ENCODE measurements around the gene SLAMF1. TPM values are rescaled to one million over a fixed set of nuclear protein-coding genes. Genes with fewer than 3 reads are reported as not detected.

Gene SLAMF1
- total RNA-seq, 1 donor from 2014 or later = not detected

GRCh38 chr1:160674415-160674814 is 27.6 kb upstream of the SLAMF1 start:
- Mint-ChIP-seq H3K9me3 (ENCODE audit: low read depth) (no peaks in the 10 kb centered on the region), H3K27ac (no peak overlapping the region), H3K4me3 (ENCODE audit: low read depth) (no peak overlapping the region), H3K4me1 (ENCODE audit: low read depth) (no peaks in the 10 kb centered on the region), H3K27me3 (peaks cover 6% of the 10 kb centered on the region), H3K36me3 (ENCODE audit: insufficient read depth) (no peaks in the 10 kb centered on the region)
- TF ChIP-seq, protein P1, sequence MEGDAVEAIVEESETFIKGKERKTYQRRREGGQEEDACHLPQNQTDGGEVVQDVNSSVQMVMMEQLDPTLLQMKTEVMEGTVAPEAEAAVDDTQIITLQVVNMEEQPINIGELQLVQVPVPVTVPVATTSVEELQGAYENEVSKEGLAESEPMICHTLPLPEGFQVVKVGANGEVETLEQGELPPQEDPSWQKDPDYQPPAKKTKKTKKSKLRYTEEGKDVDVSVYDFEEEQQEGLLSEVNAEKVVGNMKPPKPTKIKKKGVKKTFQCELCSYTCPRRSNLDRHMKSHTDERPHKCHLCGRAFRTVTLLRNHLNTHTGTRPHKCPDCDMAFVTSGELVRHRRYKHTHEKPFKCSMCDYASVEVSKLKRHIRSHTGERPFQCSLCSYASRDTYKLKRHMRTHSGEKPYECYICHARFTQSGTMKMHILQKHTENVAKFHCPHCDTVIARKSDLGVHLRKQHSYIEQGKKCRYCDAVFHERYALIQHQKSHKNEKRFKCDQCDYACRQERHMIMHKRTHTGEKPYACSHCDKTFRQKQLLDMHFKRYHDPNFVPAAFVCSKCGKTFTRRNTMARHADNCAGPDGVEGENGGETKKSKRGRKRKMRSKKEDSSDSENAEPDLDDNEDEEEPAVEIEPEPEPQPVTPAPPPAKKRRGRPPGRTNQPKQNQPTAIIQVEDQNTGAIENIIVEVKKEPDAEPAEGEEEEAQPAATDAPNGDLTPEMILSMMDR (IDR thresholded peaks at IDR 0.05; ENCODE audit: unreplicated experiment) = no peak
- DNase-seq (ENCODE audit: low spot score, unreplicated experiment) = no peak

GRCh38 chr1:160672789-160673695 is 26.2 kb upstream of the SLAMF1 start:
- Mint-ChIP-seq H3K9me3 (ENCODE audit: low read depth) (peaks cover 2% of the 10 kb centered on the region), H3K27me3 (peaks cover 6% of the 10 kb centered on the region), H3K27ac (no peak overlapping the region), H3K4me1 (ENCODE audit: low read depth) (no peaks in the 10 kb centered on the region), H3K36me3 (ENCODE audit: insufficient read depth) (no peaks in the 10 kb centered on the region), H3K4me3 (ENCODE audit: low read depth) (no peak overlapping the region)
- no peak for DNase-seq (ENCODE audit: low spot score, unreplicated experiment)
- TF ChIP-seq, protein P1 (IDR thresholded peaks at IDR 0.05; ENCODE audit: unreplicated experiment) = no peak

DNA sequence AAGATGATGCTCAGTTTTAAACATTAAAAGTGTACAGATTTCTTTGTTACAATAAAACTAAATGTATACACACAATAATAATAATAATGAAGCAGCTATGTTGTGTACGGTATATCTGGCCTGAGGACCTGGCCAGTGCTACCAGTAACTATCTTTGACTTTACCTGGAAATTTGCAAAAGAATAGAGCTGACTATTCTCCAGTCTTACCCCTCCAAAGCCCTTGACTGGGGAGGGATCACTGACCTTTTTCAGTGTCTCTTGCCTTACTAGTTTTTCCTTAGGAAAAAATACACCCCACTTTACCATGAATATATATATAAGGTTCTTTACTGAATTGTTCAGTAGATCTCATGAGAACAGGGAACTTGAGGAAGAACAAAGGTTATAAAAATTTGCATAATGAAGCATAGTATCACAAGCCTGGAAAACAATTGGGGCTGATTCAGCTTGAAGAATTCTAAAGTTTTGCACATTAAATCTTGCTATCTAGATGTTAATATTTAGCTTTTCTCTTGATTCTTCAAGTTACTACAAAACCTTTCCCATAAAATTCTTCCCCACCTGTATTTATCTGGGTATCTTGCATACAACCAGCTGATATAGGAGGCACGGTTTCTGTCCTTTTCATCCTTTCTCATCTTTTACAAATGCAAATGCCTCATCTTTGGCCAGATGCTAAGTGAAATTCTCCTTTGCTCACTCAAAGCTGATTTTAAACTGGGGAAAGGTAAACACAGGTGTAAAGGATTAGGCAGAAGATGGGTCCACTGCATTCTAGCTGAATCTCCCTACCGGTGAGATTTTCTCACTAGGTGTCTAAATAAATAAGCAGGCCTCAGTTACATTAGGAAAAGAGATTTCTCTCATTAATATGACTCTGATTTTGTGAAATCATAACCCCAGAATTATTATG is 25.0 kb upstream of the SLAMF1 start:
- no peak for DNase-seq (ENCODE audit: low spot score, unreplicated experiment)
- Mint-ChIP-seq H3K27ac (no peak overlapping the region), H3K27me3 (peaks cover 3% of the 10 kb centered on the region), H3K36me3 (ENCODE audit: insufficient read depth) (no peaks in the 10 kb centered on the region), H3K4me3 (ENCODE audit: low read depth) (no peak overlapping the region), H3K9me3 (ENCODE audit: low read depth) (peaks cover 2% of the 10 kb centered on the region), H3K4me1 (ENCODE audit: low read depth) (no peaks in the 10 kb centered on the region)
- TF ChIP-seq, protein P1 (IDR thresholded peaks at IDR 0.05; ENCODE audit: unreplicated experiment) = no peak

GRCh38 chr1:160670701-160671100 is 23.9 kb upstream of the SLAMF1 start:
- Mint-ChIP-seq H3K27ac (no peak overlapping the region), H3K27me3 (peaks cover 3% of the 10 kb centered on the region), H3K4me3 (ENCODE audit: low read depth) (no peak overlapping the region), H3K4me1 (ENCODE audit: low read depth) (no peaks in the 10 kb centered on the region), H3K36me3 (ENCODE audit: insufficient read depth) (no peaks in the 10 kb centered on the region), H3K9me3 (ENCODE audit: low read depth) (peaks cover 2% of the 10 kb centered on the region)
- DNase-seq (ENCODE audit: low spot score, unreplicated experiment) = no peak
- TF ChIP-seq, protein P1 (IDR thresholded peaks at IDR 0.05; ENCODE audit: unreplicated experiment) = no peak

- peaks cover 2% of the 10 kb centered on the region for H3K9me3 Mint-ChIP-seq (ENCODE audit: low read depth)
- no peaks in the 10 kb centered on the region for H3K4me1 Mint-ChIP-seq (ENCODE audit: low read depth)
- no peak overlapping the region for H3K27ac Mint-ChIP-seq
- no peaks in the 10 kb centered on the region for H3K36me3 Mint-ChIP-seq (ENCODE audit: insufficient read depth)
- DNase-seq (ENCODE audit: low spot score, unreplicated experiment) = no peak
- TF ChIP-seq, protein P1 (IDR thresholded peaks at IDR 0.05; ENCODE audit: unreplicated experiment) = no peak
- H3K27me3 Mint-ChIP-seq = peaks cover 3% of the 10 kb centered on the region
- H3K4me3 Mint-ChIP-seq (ENCODE audit: low read depth) = no peak overlapping the region
These were observed 23.0 kb upstream of the SLAMF1 start for GRCh38 chr1:160669802-160670201.
